Measurements from ENCODE around the gene MYO5C. TPM values are rescaled to one million over a fixed set of nuclear protein-coding genes. Genes with fewer than 3 reads are reported as not detected.
"Not testable (repeated sequence)": the region's sequence is repeated elsewhere in the genome, so short reads cannot be mapped to it uniquely, and the experiment has no call there.

MYO5C gene
- total and polyA plus RNA-seq, 4 donors, result 4.2 to 15.8 (median 6.6) TPM

DNA sequence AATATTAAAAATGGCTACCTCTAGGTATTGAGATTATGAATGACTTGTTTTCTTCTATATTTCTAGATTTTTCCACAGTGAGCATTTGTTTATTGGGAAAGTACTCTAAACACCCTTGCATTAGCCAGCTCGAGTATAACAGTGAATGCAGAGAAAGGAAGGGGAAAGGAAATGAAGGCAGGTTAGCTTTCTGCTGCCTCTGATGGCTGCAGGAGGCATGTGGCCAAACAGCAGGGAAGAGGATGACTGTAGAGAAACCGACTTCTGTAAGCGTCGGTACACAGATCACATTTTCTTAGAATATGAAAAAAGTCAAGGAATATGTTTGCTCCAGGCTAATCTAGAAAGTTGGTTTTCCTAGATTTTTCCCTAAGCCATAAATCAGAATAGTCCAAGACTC lies 124.2 kb downstream of the MYO5C start:
- Histone ChIP-seq H3K4me3 (ENCODE audit: low read depth, low read length) (no peak overlapping the region), H3K27me3 (ENCODE audit: control insufficient read depth, insufficient read depth, low read length) (no peaks in the 10 kb centered on the region), H3K4me1 (ENCODE audit: control insufficient read depth, insufficient read depth, low read length) (no peaks in the 10 kb centered on the region), H3K9me3 (ENCODE audit: control insufficient read depth, insufficient read depth, low read length) (no peaks in the 10 kb centered on the region), H3K36me3 (ENCODE audit: control insufficient read depth, insufficient read depth, low read length) (no peaks in the 10 kb centered on the region), H3K27ac (ENCODE audit: low read depth, low read length) (no peak overlapping the region)
- peak in 3 of 6 donors; percentile 6 to 60 (median 19) for DNase-seq (ENCODE audit: low read depth in 4 of 6, low spot score in 6 of 6)
- WGBS (ENCODE audit: insufficient coverage), result no CpG with 5 or more reads among the region's 4 CpGs

GRCh38 chr15:52170199-52170598 lies 125.4 kb downstream of the MYO5C start:
- not testable (repeated sequence) for H3K27me3 ChIP-seq (ENCODE audit: control insufficient read depth, insufficient read depth, low read length); H3K4me3 ChIP-seq (ENCODE audit: low read depth, low read length); H3K36me3 ChIP-seq (ENCODE audit: control insufficient read depth, insufficient read depth, low read length); DNase-seq (ENCODE audit: low read depth in 4 of 6, low spot score in 6 of 6); H3K9me3 ChIP-seq (ENCODE audit: control insufficient read depth, insufficient read depth, low read length); H3K27ac ChIP-seq (ENCODE audit: low read depth, low read length); H3K4me1 ChIP-seq (ENCODE audit: control insufficient read depth, insufficient read depth, low read length)
- WGBS (ENCODE audit: insufficient coverage), result no CpG with 5 or more reads among the region's 3 CpGs

- not testable (repeated sequence) for H3K27ac ChIP-seq (ENCODE audit: low read depth, low read length); H3K4me1 ChIP-seq (ENCODE audit: control insufficient read depth, insufficient read depth, low read length); H3K4me3 ChIP-seq (ENCODE audit: low read depth, low read length); H3K9me3 ChIP-seq (ENCODE audit: control insufficient read depth, insufficient read depth, low read length); H3K27me3 ChIP-seq (ENCODE audit: control insufficient read depth, insufficient read depth, low read length)
- whole genome bisulfite sequencing (ENCODE audit: insufficient coverage), result 86% methylated on average over 2 of the region's 5 CpGs
- peaks cover 14% of the 10 kb centered on the region for H3K36me3 ChIP-seq (ENCODE audit: control insufficient read depth, insufficient read depth, low read length)
- peak in 1 of 6 donors; percentile 48 for DNase-seq (ENCODE audit: low read depth in 4 of 6, low spot score in 6 of 6)
Measured at GRCh38 chr15:52165494-52166131, 130.0 kb downstream of the MYO5C start.

- no CpG with 5 or more reads among the region's 2 CpGs for WGBS (ENCODE audit: insufficient coverage)
- DNase-seq (ENCODE audit: low read depth in 4 of 6, low spot score in 6 of 6), result no peak
- Histone ChIP-seq H3K36me3 (ENCODE audit: control insufficient read depth, insufficient read depth, low read length) (peaks cover 17% of the 10 kb centered on the region), H3K4me1 (ENCODE audit: control insufficient read depth, insufficient read depth, low read length) (peaks cover 3% of the 10 kb centered on the region), H3K27ac (ENCODE audit: low read depth, low read length) (no peak overlapping the region), H3K9me3 (ENCODE audit: control insufficient read depth, insufficient read depth, low read length) (no peaks in the 10 kb centered on the region), H3K27me3 (ENCODE audit: control insufficient read depth, insufficient read depth, low read length) (no peaks in the 10 kb centered on the region), H3K4me3 (ENCODE audit: low read depth, low read length) (no peak overlapping the region)
Measured at GRCh38 chr15:52164631-52165265, 130.9 kb downstream of the MYO5C start.

DNA sequence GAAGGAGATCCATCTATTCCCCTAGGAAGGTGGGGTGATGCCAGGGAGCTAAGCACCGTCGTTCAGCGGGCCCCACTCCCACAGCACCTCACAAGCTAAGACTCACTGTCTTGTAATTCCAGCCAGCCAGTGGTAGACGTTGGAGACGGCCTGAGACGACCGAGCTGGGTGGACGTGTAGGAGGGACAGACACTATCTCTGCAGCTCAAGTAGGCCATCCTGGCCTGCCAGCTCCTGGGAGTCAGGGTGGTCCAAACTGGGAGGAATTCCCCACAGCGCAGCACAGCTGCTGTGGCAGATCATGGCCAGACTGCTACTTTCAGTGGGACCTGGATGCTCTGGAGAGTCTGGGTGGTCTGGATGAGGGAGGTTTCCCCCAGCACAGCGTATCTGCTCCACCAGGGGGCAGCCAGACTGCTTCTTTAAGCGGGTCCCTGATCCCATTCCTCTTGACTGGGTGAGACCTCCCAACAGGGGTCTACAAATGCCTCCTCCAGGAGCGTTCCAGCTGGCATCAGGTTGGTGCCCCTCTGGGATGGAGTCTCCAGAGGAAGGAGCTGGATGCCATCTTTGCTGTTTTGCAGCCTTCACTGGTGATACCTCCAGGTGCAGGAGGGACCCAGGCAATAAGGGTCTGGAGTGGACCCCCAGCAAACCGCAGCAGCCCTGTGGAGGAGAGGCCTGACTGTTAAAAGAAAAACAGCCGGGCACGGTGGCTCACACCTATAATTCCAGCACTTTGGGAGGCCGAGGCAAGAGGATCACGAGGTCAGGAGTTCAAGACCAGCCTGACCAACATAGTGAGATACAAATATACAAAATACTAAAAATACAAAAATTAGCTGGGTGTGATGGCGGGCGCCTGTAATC lies 132.0 kb downstream of the MYO5C start:
- 89% methylated on average over 11 of the region's 19 CpGs for WGBS (ENCODE audit: insufficient coverage)
- no peaks in the 10 kb centered on the region for H3K27me3 ChIP-seq (ENCODE audit: control insufficient read depth, insufficient read depth, low read length)
- no peak for DNase-seq (ENCODE audit: low read depth in 4 of 6, low spot score in 6 of 6)
- no peak overlapping the region for H3K27ac ChIP-seq (ENCODE audit: low read depth, low read length)
- no peak overlapping the region for H3K4me3 ChIP-seq (ENCODE audit: low read depth, low read length)
- H3K9me3 ChIP-seq (ENCODE audit: control insufficient read depth, insufficient read depth, low read length), result no peaks in the 10 kb centered on the region
- peaks cover 17% of the 10 kb centered on the region for H3K36me3 ChIP-seq (ENCODE audit: control insufficient read depth, insufficient read depth, low read length)
- peaks cover 3% of the 10 kb centered on the region for H3K4me1 ChIP-seq (ENCODE audit: control insufficient read depth, insufficient read depth, low read length)

DNA sequence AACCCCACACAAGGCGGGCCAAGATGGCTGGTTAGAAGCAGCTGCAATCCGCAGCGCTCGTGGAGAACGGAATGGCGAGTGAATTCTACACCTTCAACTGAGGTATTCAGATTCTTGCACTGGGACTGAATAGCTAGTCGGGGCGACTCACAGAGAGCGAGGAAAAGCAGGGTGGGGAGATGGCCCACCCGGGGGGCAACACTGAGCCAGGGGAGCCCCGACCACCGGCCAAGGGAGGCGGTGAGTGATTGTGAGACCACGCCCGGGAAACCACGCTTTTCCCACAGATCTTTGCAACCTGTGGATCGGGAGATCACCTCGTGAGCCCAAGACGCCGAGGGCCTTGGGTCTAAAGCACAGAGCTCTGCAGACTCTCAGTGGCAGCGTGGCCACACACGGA lies 132.7 kb downstream of the MYO5C start:
- no peak overlapping the region for H3K27ac ChIP-seq (ENCODE audit: low read depth, low read length)
- no peak overlapping the region for H3K4me3 ChIP-seq (ENCODE audit: low read depth, low read length)
- no peaks in the 10 kb centered on the region for H3K9me3 ChIP-seq (ENCODE audit: control insufficient read depth, insufficient read depth, low read length)
- 74% methylated on average over 17 of the region's 22 CpGs for WGBS (ENCODE audit: insufficient coverage)
- peaks cover 3% of the 10 kb centered on the region for H3K4me1 ChIP-seq (ENCODE audit: control insufficient read depth, insufficient read depth, low read length)
- no peaks in the 10 kb centered on the region for H3K27me3 ChIP-seq (ENCODE audit: control insufficient read depth, insufficient read depth, low read length)
- no peak for DNase-seq (ENCODE audit: low read depth in 4 of 6, low spot score in 6 of 6)
- peaks cover 17% of the 10 kb centered on the region for H3K36me3 ChIP-seq (ENCODE audit: control insufficient read depth, insufficient read depth, low read length)

DNA sequence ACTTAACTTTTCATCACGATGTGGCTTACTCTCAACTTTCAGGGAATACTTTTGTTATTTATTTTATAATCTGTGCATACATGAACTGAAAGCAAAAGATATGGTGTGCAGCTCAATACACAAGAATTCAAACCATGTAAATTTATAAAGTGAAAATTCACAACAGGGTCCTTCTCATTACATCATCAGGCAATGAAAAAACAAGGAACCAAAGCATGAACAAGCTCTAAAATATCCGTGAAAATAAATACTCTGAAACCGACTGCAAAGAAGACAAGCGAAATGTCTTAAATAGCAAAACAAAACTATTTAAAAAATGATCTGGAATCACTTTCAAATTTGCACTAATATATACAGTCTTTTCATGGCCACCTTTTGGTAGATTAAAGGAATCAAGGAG lies 133.3 kb downstream of the MYO5C start:
- no peaks in the 10 kb centered on the region for H3K9me3 ChIP-seq (ENCODE audit: control insufficient read depth, insufficient read depth, low read length)
- H3K27ac ChIP-seq (ENCODE audit: low read depth, low read length), result no peak overlapping the region
- WGBS (ENCODE audit: insufficient coverage), result no CpG with 5 or more reads among the region's 4 CpGs
- no peaks in the 10 kb centered on the region for H3K27me3 ChIP-seq (ENCODE audit: control insufficient read depth, insufficient read depth, low read length)
- H3K4me1 ChIP-seq (ENCODE audit: control insufficient read depth, insufficient read depth, low read length), result peaks cover 3% of the 10 kb centered on the region
- peaks cover 17% of the 10 kb centered on the region for H3K36me3 ChIP-seq (ENCODE audit: control insufficient read depth, insufficient read depth, low read length)
- DNase-seq (ENCODE audit: low read depth in 4 of 6, low spot score in 6 of 6), result no peak
- no peak overlapping the region for H3K4me3 ChIP-seq (ENCODE audit: low read depth, low read length)

DNA sequence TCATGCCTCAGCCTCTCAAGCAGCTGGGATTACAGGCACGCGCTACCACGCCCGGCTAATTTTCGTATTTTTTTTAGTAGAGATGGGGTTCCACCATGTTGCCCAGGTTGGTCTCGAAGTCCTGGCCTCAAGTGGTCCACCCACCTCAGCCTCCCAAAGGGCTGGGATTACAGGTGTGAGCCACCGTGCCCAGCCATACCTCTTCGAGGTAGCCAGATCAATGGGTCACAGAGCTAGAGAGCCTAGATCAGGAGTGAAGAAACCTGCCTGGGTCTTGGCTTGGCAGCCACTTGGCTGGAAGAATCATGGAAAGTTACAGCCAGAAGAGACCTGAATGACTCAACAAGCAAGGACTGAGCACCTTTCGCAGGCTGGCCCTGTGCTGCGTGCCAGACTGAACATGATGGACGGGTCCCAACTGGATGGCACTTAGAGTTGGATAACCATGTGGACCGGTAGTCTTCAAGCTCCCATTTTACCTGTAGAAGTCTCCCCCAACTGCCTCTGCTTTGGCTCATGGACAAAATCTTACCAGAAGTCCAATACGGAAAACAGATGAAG lies 134.1 kb downstream of the MYO5C start:
- no peak for DNase-seq (ENCODE audit: low read depth in 4 of 6, low spot score in 6 of 6)
- Histone ChIP-seq H3K27ac (ENCODE audit: low read depth, low read length) (no peak overlapping the region), H3K36me3 (ENCODE audit: control insufficient read depth, insufficient read depth, low read length) (peaks cover 17% of the 10 kb centered on the region), H3K9me3 (ENCODE audit: control insufficient read depth, insufficient read depth, low read length) (no peaks in the 10 kb centered on the region), H3K4me3 (ENCODE audit: low read depth, low read length) (no peak overlapping the region), H3K4me1 (ENCODE audit: control insufficient read depth, insufficient read depth, low read length) (peaks cover 3% of the 10 kb centered on the region), H3K27me3 (ENCODE audit: control insufficient read depth, insufficient read depth, low read length) (no peaks in the 10 kb centered on the region)
- 91% methylated on average over 8 of the region's 13 CpGs for WGBS (ENCODE audit: insufficient coverage)

DNA sequence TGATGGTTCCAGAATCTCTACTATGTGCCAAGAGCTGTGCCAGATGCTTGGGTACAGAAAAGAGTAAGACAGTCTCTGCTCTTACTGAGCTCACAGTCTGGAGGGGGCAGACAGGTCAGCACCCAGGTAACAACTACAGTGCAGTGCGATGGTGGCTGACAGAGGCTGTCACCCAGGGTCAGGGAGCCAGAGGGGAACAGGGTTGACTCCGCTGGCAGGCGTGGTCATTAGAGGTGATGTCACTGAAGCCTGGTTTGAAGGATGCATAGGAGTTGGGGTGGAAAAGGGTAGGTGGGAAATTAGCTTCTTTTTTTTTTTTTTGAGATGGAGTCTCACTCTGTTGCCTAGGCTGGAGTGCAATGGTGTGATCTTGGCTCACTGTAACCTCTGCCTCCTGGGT lies 136.0 kb downstream of the MYO5C start:
- peaks cover 3% of the 10 kb centered on the region for H3K4me1 ChIP-seq (ENCODE audit: control insufficient read depth, insufficient read depth, low read length)
- H3K4me3 ChIP-seq (ENCODE audit: low read depth, low read length), result no peak overlapping the region
- H3K36me3 ChIP-seq (ENCODE audit: control insufficient read depth, insufficient read depth, low read length), result peaks cover 19% of the 10 kb centered on the region
- no peak for DNase-seq (ENCODE audit: low read depth in 4 of 6, low spot score in 6 of 6)
- no peak overlapping the region for H3K27ac ChIP-seq (ENCODE audit: low read depth, low read length)
- WGBS (ENCODE audit: insufficient coverage), result 100% methylated on average over 3 of the region's 3 CpGs
- H3K9me3 ChIP-seq (ENCODE audit: control insufficient read depth, insufficient read depth, low read length), result no peaks in the 10 kb centered on the region
- no peaks in the 10 kb centered on the region for H3K27me3 ChIP-seq (ENCODE audit: control insufficient read depth, insufficient read depth, low read length)
